T-cell (primary cell): ENCODE results near the gene UBXN7. TPM values are rescaled to one million over a fixed set of nuclear protein-coding genes. Genes with fewer than 3 reads are reported as not detected.

Source experiments
- ATAC-seq, 4 experiments: fragments of 200-7000 bp in 3 of 4; fragments of 150-1000 bp in 1 of 4; cut with Tn5 transposase; replicated peaks in 1 of 4; 1 replicate in 3 of 4; 2 replicates in 1 of 4; pipeline ENCODE4 v1.10.0; 2021; ENCODE audit warnings: moderate library complexity in 3 of 4, mild to moderate bottlenecking in 2 of 4, moderate number of reproducible peaks in 1 of 4
- CTCF ChIA-PET, 2 donors: fragments of 300-600 bp; sonication (Branson Sonifier 250); formaldehyde crosslinking; loops; one replicate each; lab custom pipeline; 2022; ENCODE audit warnings: antibody characterized with exemption in 2 of 2; lab: Charles Lee
- POLR2A ChIA-PET, 2 donors: fragments of 300-600 bp; sonication (Branson Sonifier 250); formaldehyde crosslinking; loops; one replicate each; lab custom pipeline; 2022; ENCODE audit warnings: antibody characterized with exemption in 2 of 2; lab: Charles Lee
- DNase-seq, 35 experiments: peaks; one replicate each; pipeline versions ENCODE4 v3.0.0 to v3.0.0-alpha.2; 2013 to 2023
- H3K27ac ChIP-seq: one replicate; pipeline ENCODE4 v1.5.1; 2013; ENCODE audit warnings: low read length
- H3K27me3 ChIP-seq, 2 experiments: replicated peaks in 1 of 2; 1 replicate in 1 of 2; 2 replicates in 1 of 2; pipeline versions ENCODE4 v1.6.1 to v1.7.0; 2013; ENCODE audit warnings: low read length in 1 of 2, mixed read lengths in 1 of 2; ENCODE audit not compliant: control insufficient read depth in 2 of 2, insufficient read depth in 2 of 2; ENCODE audit errors: extremely low read depth in 1 of 2
- H3K36me3 ChIP-seq, 2 donors: 1 replicate in 1 of 2; 2 replicates in 1 of 2; pipeline versions ENCODE4 v1.6.1 to v1.7.0; 2013; ENCODE audit warnings: low read length in 1 of 2; ENCODE audit not compliant: control insufficient read depth in 2 of 2, insufficient read depth in 1 of 2; ENCODE audit errors: extremely low read depth in 1 of 2
- H3K4me1 ChIP-seq, 2 experiments: 1 replicate in 1 of 2; 2 replicates in 1 of 2; pipeline versions ENCODE4 v1.6.1 to v1.7.0; 2013; ENCODE audit warnings: low read length in 2 of 2, mixed read lengths in 1 of 2; ENCODE audit not compliant: insufficient read depth in 2 of 2, control insufficient read depth in 1 of 2; ENCODE audit errors: extremely low read depth in 1 of 2
- H3K4me3 ChIP-seq, 2 donors: 1 replicate in 1 of 2; 2 replicates in 1 of 2; pipeline versions ENCODE4 v1.5.1 to v1.7.0; 2013; ENCODE audit warnings: mild to moderate bottlenecking in 2 of 2, low read length in 1 of 2, moderate library complexity in 1 of 2; ENCODE audit not compliant: control insufficient read depth in 1 of 2; ENCODE audit errors: extremely low read depth in 1 of 2
- H3K9me3 ChIP-seq: 2 replicates; pipeline ENCODE4 v1.7.0; 2013
- H3K27ac Mint-ChIP-seq, 2 donors: one replicate each; pipeline ENCODE4 v1.8.0; 2020 to 2021; ENCODE audit warnings: mild to moderate bottlenecking in 2 of 2, mixed read lengths in 2 of 2
- H3K27me3 Mint-ChIP-seq, 2 donors: one replicate each; pipeline ENCODE4 v1.8.0; 2021 to 2022; ENCODE audit warnings: mixed read lengths in 2 of 2
- H3K36me3 Mint-ChIP-seq: one replicate; pipeline ENCODE4 v1.8.0; 2021; ENCODE audit warnings: mixed read lengths
- H3K4me1 Mint-ChIP-seq, 3 donors: one replicate each; pipeline ENCODE4 v1.8.0; 2020 to 2022; ENCODE audit warnings: mixed read lengths in 3 of 3, mild to moderate bottlenecking in 1 of 3
- H3K4me3 Mint-ChIP-seq, 3 donors: one replicate each; pipeline ENCODE4 v1.8.0; 2020 to 2022; ENCODE audit warnings: mild to moderate bottlenecking in 3 of 3, mixed read lengths in 3 of 3, moderate library complexity in 3 of 3
- H3K9me3 Mint-ChIP-seq, 3 donors: one replicate each; pipeline ENCODE4 v1.8.0; 2020 to 2022; ENCODE audit warnings: mixed read lengths in 3 of 3
- WGBS: methylation state at CpG from one replicate; pipeline ENCODE4 v1.1.5; 2013; ENCODE audit warnings: missing lambda C conversion rate; ENCODE audit not compliant: insufficient coverage; 5-methylcytosine and 5-hydroxymethylcytosine counted together
- total RNA-seq, 35 experiments: library from RNA in 6 of 35; stranded (reverse) in 6 of 35; fragments of 120-200 nt in 1 of 35; gene quantifications; one replicate each; pipeline versions ENCODE4 v1.2.1 to v1.2.4 and lab custom pipeline; 2013 to 2026

UBXN7 gene
- total RNA-seq, 5 donors from 2014 or later (not counting 1 experiment from before 2014, with no cell fraction given) = 64.7 to 92.3 (median 74.8) TPM

- DNase-seq (no peak), ATAC-seq (peak in 1 of 4 experiments; percentile 38)
- Histone ChIP-seq H3K4me3 (no peak overlapping the region), H3K36me3 (peaks cover 0 to 11% of the 10 kb centered on the region in 2 donors), H3K9me3 (no peaks in the 10 kb centered on the region), H3K27me3 (no peaks in the 10 kb centered on the region), H3K27ac (no peak overlapping the region), H3K4me1 (peaks cover 0 to 2% of the 10 kb centered on the region in 2 experiments)
- Mint-ChIP-seq H3K9me3 (peaks cover 4 to 8% (median 5%) of the 10 kb centered on the region in 3 donors), H3K4me1 (peaks cover 28 to 38% (median 29%) of the 10 kb centered on the region in 3 donors), H3K36me3 (peaks cover 27% of the 10 kb centered on the region), H3K27ac (no peak overlapping the region), H3K4me3 (no peak overlapping the region), H3K27me3 (no peaks in the 10 kb centered on the region)
- ChIA-PET CTCF (interaction anchor here in 1 of 2 donors (0.7 kb wide), 1 partner anchor 60 kb away, joined by 3 read pairs; no protein-coding TSS in a partner anchor), POLR2A (interaction anchor here in 1 of 2 donors (0.6 kb wide), 1 partner anchor 456 kb away, joined by 3 read pairs; no protein-coding TSS in a partner anchor)
- no CpG with 5 or more reads among the region's 1 CpG for WGBS
These were observed 22.8 kb downstream of the UBXN7 start for GRCh38 chr3:196409409-196409808.

- DNase-seq (no peak), ATAC-seq (no peak)
- CTCF ChIA-PET = interaction anchor here in 1 of 2 donors (0.6 to 0.7 kb wide), 2 partner anchors 173 to 242 kb away, joined by 3 to 4 read pairs; no protein-coding TSS in a partner anchor
- Histone ChIP-seq H3K27me3 (no peaks in the 10 kb centered on the region), H3K36me3 (peaks cover 0 to 11% of the 10 kb centered on the region in 2 donors), H3K4me1 (peaks cover 0 to 2% of the 10 kb centered on the region in 2 experiments), H3K4me3 (no peak overlapping the region), H3K9me3 (no peaks in the 10 kb centered on the region), H3K27ac (no peak overlapping the region)
- H3K27me3 Mint-ChIP-seq = no peaks in the 10 kb centered on the region
- H3K9me3 Mint-ChIP-seq = peaks cover 4 to 8% (median 5%) of the 10 kb centered on the region in 3 donors
- peaks cover 27% of the 10 kb centered on the region for H3K36me3 Mint-ChIP-seq
- H3K27ac Mint-ChIP-seq = no peak overlapping the region
- 100% methylated on average over 1 of the region's 4 CpGs for WGBS
- H3K4me1 Mint-ChIP-seq = peaks cover 26 to 34% (median 27%) of the 10 kb centered on the region in 3 donors
- POLR2A ChIA-PET = no interaction called here
- H3K4me3 Mint-ChIP-seq = no peak overlapping the region
These were observed 23.5 kb downstream of the UBXN7 start for GRCh38 chr3:196408565-196409300.

DNA sequence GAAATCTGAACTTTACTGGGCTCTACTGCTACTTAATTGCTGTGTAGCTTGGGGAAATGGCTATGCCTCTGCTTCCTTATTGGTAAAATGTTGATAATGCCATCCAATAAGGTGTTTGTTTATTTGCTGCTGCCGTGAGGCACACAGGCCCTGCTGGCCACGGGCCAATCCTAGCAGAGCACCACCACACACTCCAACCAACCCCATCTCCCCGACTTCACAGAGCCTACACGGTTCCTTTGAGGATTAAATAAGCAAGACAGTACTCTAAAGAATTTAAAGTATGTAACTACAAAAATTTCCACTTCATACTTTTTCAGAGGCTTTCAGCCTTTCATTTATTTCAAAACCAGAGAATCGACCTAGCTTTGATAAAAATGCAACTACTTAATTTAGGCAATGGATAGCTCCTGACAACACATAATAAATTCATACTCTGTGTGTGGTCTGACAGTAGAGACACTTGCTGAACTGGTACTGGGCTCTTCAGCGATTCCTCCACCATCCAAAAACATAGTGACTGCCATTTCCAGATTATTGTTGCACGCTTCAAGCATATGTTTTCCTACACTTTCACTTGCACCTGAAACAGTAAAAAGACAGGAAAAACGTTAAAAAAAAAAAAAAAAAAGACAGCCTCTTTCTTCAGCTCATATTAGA, 25.3 kb downstream of the UBXN7 start:
- Histone ChIP-seq H3K27ac (no peak overlapping the region), H3K36me3 (peaks cover 0 to 11% of the 10 kb centered on the region in 2 donors), H3K9me3 (no peaks in the 10 kb centered on the region), H3K27me3 (no peaks in the 10 kb centered on the region), H3K4me1 (peaks cover 0 to 2% of the 10 kb centered on the region in 2 experiments), H3K4me3 (no peak overlapping the region)
- POLR2A ChIA-PET = interaction anchor here in 1 of 2 donors (0.7 kb wide), 1 partner anchor 50 kb away, joined by 7 read pairs; no protein-coding TSS in a partner anchor
- WGBS = no CpG with 5 or more reads among the region's 8 CpGs
- DNase-seq (no peak), ATAC-seq (no peak)
- H3K27me3 Mint-ChIP-seq = no peaks in the 10 kb centered on the region
- H3K36me3 Mint-ChIP-seq = peaks cover 35% of the 10 kb centered on the region
- CTCF ChIA-PET = interaction anchor here in 1 of 2 donors (0.7 to 1.2 kb wide), 3 partner anchors 11 to 79 kb away, joined by 3 to 5 read pairs (median 4); no protein-coding TSS in a partner anchor
- no peak overlapping the region for H3K4me3 Mint-ChIP-seq
- H3K9me3 Mint-ChIP-seq = peaks cover 4 to 8% (median 5%) of the 10 kb centered on the region in 3 donors
- H3K27ac Mint-ChIP-seq = no peak overlapping the region
- peaks cover 17 to 28% (median 21%) of the 10 kb centered on the region in 3 donors for H3K4me1 Mint-ChIP-seq

DNA sequence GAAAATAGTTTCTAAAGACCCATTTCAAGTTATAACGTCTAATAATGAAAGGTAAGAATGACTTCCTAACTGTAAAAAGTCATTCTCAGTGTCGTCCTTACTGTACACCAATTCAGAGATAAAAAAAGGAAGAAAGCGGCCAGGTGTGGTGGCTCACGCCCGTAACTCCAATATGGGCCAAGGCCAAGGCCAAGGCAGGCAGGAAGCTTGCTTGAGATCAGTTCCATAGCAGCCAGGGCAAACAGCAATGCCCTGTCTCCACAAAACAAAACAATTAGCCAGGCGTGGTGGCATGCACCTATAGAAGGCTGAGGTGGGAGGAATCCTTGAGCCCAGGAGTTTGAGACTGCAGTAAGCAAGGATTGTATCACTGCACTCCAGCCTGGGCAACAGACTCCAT, 31.9 kb downstream of the UBXN7 start:
- H3K27ac ChIP-seq = no peak overlapping the region
- H3K36me3 ChIP-seq = peaks cover 5 to 48% of the 10 kb centered on the region in 2 donors
- ChIA-PET POLR2A (interaction anchor here in 1 of 2 donors (0.7 kb wide), 1 partner anchor 37 kb away, joined by 4 read pairs; no protein-coding TSS in a partner anchor), CTCF (no interaction called here)
- no peak overlapping the region for H3K4me3 ChIP-seq
- Mint-ChIP-seq H3K27ac (no peak overlapping the region), H3K36me3 (peaks cover 42% of the 10 kb centered on the region), H3K27me3 (no peaks in the 10 kb centered on the region), H3K9me3 (no peaks in the 10 kb centered on the region), H3K4me1 (peaks cover 0 to 2% (median 0%) of the 10 kb centered on the region in 3 donors), H3K4me3 (no peak overlapping the region)
- H3K9me3 ChIP-seq = no peaks in the 10 kb centered on the region
- no peaks in the 10 kb centered on the region for H3K27me3 ChIP-seq
- WGBS = 100% methylated on average over 1 of the region's 6 CpGs
- ATAC-seq = no peak
- DNase-seq = no peak
- no peaks in the 10 kb centered on the region for H3K4me1 ChIP-seq

DNA sequence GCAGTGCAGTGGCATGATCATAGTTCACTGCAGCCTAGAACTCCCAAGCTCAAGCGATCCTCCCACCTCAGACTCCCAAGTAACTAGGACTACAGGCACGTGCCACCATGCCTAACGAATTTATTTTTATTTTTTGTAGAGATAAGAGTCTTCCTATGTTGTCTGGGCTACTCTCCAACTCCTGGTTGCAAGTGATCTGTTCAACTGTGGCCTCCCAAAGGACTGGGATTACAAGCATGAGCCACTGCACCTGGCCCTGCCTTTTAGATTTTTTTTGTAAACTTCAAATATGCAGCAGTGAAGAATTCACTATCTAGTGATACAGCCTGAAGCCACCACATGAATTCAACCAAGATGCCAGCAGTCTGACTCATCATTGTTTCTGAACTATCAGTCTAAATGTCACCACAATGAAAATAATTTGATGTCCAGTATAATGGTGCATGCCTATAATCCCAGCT, 32.7 kb downstream of the UBXN7 start:
- Mint-ChIP-seq H3K36me3 (peaks cover 38% of the 10 kb centered on the region), H3K27me3 (no peaks in the 10 kb centered on the region), H3K9me3 (no peaks in the 10 kb centered on the region), H3K4me3 (no peak overlapping the region), H3K27ac (no peak overlapping the region), H3K4me1 (peaks cover 0 to 2% (median 0%) of the 10 kb centered on the region in 3 donors)
- H3K4me3 ChIP-seq = no peak overlapping the region
- POLR2A ChIA-PET = no interaction called here
- no peaks in the 10 kb centered on the region for H3K27me3 ChIP-seq
- no peaks in the 10 kb centered on the region for H3K9me3 ChIP-seq
- no peak overlapping the region for H3K27ac ChIP-seq
- H3K4me1 ChIP-seq = no peaks in the 10 kb centered on the region
- no peak for DNase-seq
- CTCF ChIA-PET = no interaction called here
- H3K36me3 ChIP-seq = peaks cover 5 to 46% of the 10 kb centered on the region in 2 donors
- no peak for ATAC-seq
- no CpG with 5 or more reads among the region's 3 CpGs for whole genome bisulfite sequencing

DNA sequence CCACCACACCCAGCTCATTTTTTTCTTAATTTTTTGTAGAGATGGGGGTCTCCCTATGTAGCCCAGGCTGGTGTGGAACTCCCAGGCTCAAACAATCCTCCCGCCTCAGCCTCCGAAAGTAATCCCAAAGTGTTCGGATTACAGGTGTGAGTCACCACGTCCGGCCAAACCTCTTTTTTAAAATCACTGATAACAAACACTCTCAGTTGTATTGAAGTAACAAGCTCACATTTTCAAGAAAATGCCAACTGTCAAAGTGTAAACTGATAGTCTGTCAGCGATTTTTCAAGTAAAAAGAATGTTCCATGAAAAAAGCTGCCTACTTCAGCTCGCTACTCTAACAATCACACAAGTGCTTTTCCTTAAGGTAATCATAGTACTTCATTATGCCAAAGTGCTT, 33.4 kb downstream of the UBXN7 start:
- H3K9me3 Mint-ChIP-seq = no peaks in the 10 kb centered on the region
- Histone ChIP-seq H3K36me3 (peaks cover 5 to 45% of the 10 kb centered on the region in 2 donors), H3K9me3 (no peaks in the 10 kb centered on the region), H3K4me1 (no peaks in the 10 kb centered on the region), H3K4me3 (no peak overlapping the region), H3K27ac (no peak overlapping the region), H3K27me3 (no peaks in the 10 kb centered on the region)
- H3K27me3 Mint-ChIP-seq = no peaks in the 10 kb centered on the region
- no peak overlapping the region for H3K4me3 Mint-ChIP-seq
- DNase-seq = no peak
- ChIA-PET POLR2A (no interaction called here), CTCF (interaction anchor here in 1 of 2 donors (0.5 kb wide), 1 partner anchor 33 kb away, joined by 4 read pairs; no protein-coding TSS in a partner anchor)
- H3K4me1 Mint-ChIP-seq = peaks cover 0 to 2% (median 0%) of the 10 kb centered on the region in 3 donors
- WGBS = 96% methylated on average over 4 of the region's 7 CpGs
- ATAC-seq = no peak
- H3K36me3 Mint-ChIP-seq = peaks cover 39% of the 10 kb centered on the region
- no peak overlapping the region for H3K27ac Mint-ChIP-seq
